Right renal cortex interstitium (tissue), 3 donors: ENCODE measurements around the gene SAMD14. TPM values are rescaled to one million over a fixed set of nuclear protein-coding genes. Genes with fewer than 3 reads are reported as not detected.
"Not testable (repeated sequence)": the region's sequence is repeated elsewhere in the genome, so short reads cannot be mapped to it uniquely, and the experiment has no call there.

Experiments
- DNase-seq, 3 donors: peaks; one replicate each; pipeline ENCODE4 v3.0.0-alpha.2; 2013; ENCODE audit warnings: low read depth in 3 of 3, low spot score in 2 of 3
- polyA plus RNA-seq, 3 donors: library from polyadenylated mRNA; unstranded; fragments of 120-200 nt; gene quantifications; one replicate each; pipeline ENCODE4 v1.2.1, GENCODE V29; 2013; ENCODE audit not compliant: insufficient read length in 3 of 3

Gene SAMD14
- polyA plus RNA-seq, 3 donors, result 11.0 to 12.2 (median 12.1) TPM

DNA sequence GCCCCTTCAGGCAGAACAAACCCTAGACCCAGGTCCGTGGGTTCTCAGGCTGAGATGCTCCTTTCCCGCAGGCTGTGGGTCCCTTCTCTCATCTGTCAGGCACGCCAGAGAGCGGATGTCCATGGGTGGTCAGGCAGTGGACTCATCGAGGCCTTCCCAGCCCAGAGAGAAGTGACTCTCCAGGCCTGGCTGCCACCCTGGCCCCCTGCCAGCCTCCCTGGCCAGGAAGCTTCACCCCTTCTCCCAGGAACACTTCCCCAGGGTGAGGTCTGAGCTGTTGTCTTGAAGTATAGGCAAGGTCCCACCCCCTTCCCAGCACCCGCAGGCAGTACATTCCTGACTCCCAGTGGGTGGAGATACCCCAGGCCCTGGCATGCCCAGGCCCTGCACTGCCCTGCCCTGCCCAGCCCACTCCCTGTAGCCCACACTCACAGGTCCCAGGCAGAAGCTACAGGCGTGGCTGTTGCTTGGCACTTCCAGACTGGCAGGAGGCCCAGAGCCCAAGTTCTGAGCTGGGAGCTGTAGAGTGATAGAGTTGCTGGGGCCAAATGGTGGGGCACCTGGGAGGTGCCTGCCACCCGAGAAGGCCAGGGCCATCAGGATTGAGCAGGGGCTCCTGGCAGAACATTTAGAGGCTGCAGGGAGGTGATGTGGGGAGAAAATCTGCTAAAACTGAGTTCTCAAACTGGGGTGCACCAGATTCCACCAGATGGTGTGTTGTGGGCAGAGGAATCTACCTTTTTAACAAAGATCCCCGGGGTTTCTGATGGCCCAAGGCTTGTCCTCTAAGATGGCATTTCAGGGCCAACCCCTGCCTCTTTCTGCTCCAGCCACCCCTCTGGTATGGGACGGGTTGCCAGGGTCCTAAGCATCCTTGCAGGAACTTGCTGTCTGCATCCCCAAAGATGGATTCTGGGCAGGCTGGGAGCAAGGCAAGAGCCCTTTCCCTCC is 67.4 kb downstream of the SAMD14 start:
- no peak for DNase-seq

DNA sequence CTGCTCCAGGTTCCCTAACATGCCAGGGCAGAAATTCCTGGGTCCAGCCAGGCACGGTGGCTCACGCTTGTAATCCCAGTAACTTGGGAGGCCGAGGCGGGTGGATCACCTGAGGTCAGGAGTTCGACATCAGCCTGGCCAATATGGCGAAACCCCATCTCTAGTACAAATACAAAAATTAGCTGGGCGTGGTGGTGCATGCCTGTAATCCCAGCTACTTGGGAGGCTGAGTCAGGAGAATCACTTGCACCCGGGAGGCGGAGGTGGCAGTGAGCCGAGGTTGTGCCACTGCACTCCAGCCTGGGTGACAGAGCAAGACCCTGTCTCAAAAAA is 68.3 kb downstream of the SAMD14 start:
- DNase-seq, result not testable (repeated sequence)

DNA sequence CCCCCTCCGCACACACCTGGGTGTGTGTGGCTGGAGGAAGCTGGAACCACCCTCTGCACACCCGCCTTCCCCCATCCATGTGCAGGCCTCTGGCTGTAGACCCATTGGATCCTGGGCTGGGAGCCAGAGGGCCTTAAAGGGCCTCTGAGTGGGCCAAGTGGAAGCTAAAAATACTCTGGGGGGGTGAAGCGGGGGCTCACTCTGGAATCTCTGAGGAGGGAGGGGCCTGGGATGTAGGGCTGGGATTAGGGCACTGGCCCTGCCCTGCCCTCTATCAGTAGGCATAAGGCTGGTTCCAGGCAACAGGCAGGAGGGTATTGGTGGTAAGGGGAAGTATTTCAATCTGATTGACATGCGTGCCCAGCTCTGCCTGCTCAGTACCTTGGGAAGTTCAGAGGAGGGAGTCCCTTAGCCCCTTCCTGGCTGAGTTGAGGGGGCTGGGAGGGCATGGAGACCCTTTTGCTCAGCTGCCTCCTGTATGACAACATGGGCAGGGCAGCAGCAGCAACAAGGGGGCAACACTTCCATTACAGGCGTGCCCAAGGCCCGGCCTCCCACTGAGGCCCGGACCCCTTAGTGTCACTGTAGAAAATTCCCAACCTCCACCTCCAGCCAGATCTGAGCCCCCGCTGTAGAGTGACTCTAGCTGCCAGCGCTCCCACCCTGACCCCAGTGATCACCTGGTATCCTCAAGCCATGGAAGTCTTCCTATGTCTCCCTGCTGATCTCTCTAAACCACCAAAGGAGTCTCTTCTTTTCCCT is 68.8 kb downstream of the SAMD14 start:
- DNase-seq, result no peak

Other genes with a start within 250 kb of the SAMD14 start
- under 1 TPM; 0.28 to 0.61 (median 0.39) TPM for gene DLX4, start 161.0 kb downstream of the SAMD14 start, polyA plus RNA-seq
- 1 to 10 TPM in 2 of 3 donors, under 1 TPM in 1; 0.64 to 2.0 (median 1.4) TPM for gene DLX3, start 134.9 kb downstream of the SAMD14 start, polyA plus RNA-seq
- 100 to 1,000 TPM in 1 of 3 donors, 10 to 100 TPM in 2; 89.8 to 104 (median 95.0) TPM for gene ITGA3, start 74.0 kb downstream of the SAMD14 start, polyA plus RNA-seq
- gene PDK2, start 34.8 kb downstream of the SAMD14 start, polyA plus RNA-seq, result 100 to 1,000 TPM; 118 to 135 (median 127) TPM
- gene PPP1R9B, start 20.5 kb upstream of the SAMD14 start, polyA plus RNA-seq, result 10 to 100 TPM; 40.3 to 46.4 (median 44.3) TPM
- under 1 TPM; 0.62 to 0.85 (median 0.83) TPM for gene SGCA, start 35.8 kb upstream of the SAMD14 start, polyA plus RNA-seq
- 100 to 1,000 TPM; 367 to 390 (median 375) TPM for gene COL1A1, start 71.5 kb upstream of the SAMD14 start, polyA plus RNA-seq
- gene TMEM92, start 144.3 kb upstream of the SAMD14 start, polyA plus RNA-seq, result 1 to 10 TPM; 1.6 to 2.8 (median 1.9) TPM
- 10 to 100 TPM; 15.5 to 16.7 (median 15.8) TPM for gene XYLT2, start 216.0 kb upstream of the SAMD14 start, polyA plus RNA-seq
- gene MRPL27, start 243.0 kb upstream of the SAMD14 start, polyA plus RNA-seq, result 10 to 100 TPM; 70.7 to 81.5 (median 80.0) TPM
- gene EME1, start 243.1 kb upstream of the SAMD14 start, polyA plus RNA-seq, result 1 to 10 TPM; 7.1 to 9.4 (median 8.5) TPM